Loucy (cell line): ENCODE data around the gene PRKD3.

Experiments used
- CTCF ChIP-seq: fragments of 200-600 bp; sonication (generic); conservative IDR thresholded peaks from 2 replicates; pipeline ENCODE4 v1.5.1; 2014; ENCODE audit warnings: mild to moderate bottlenecking, antibody characterized with exemption, low read length
- EZH2phosphoT487 ChIP-seq: fragments of 200-600 bp; IDR thresholded peaks from 2 replicates; pipeline ENCODE4 v1.6.1; 2018; ENCODE audit warnings: antibody characterized with exemption, mild to moderate bottlenecking, moderate library complexity, borderline replicate concordance

- no peak for TF ChIP-seq EZH2phosphoT487
- no peak for TF ChIP-seq CTCF
Measured at GRCh38 chr2:37340637-37341036, 16.0 kb upstream of the PRKD3 start.
